Ascending aorta (tissue), 2 donors: ENCODE data around the gene RNASEH1. TPM values are rescaled to one million over a fixed set of nuclear protein-coding genes. Genes with fewer than 3 reads are reported as not detected.
A peak's percentile ranks its signal among the peaks of the same experiment; 100 is the strongest.

ENCODE experiments used
- DNase-seq, 2 donors: peaks; one replicate each; pipeline ENCODE4 v3.0.0-alpha.2; 2019; ENCODE audit warnings: low spot score in 2 of 2
- H3K27ac ChIP-seq, 2 donors: fragments of 200-600 bp; sonication (generic); one replicate each; pipeline ENCODE4 v1.5.1; 2016 to 2017; ENCODE audit warnings: mild to moderate bottlenecking in 1 of 2
- H3K27me3 ChIP-seq: fragments of 200-600 bp; sonication (generic); one replicate; pipeline ENCODE4 v1.5.1; 2017
- H3K36me3 ChIP-seq, 2 donors: fragments of 200-600 bp; sonication (generic); one replicate each; pipeline ENCODE4 v1.5.1; 2016
- H3K4me1 ChIP-seq, 2 donors: fragments of 200-600 bp; sonication (generic); one replicate each; pipeline ENCODE4 v1.5.1; 2016 to 2017; ENCODE audit warnings: mild to moderate bottlenecking in 1 of 2
- H3K4me3 ChIP-seq, 2 donors: fragments of 200-600 bp; sonication (generic); one replicate each; pipeline ENCODE4 v1.5.1; 2016 to 2017; ENCODE audit warnings: mild to moderate bottlenecking in 1 of 2
- H3K9me3 ChIP-seq, 2 donors: fragments of 200-600 bp; sonication (generic); one replicate each; pipeline ENCODE4 v1.5.1; 2016
- intact Hi-C: fragments of 100-400 bp; cut with DNase I; formaldehyde crosslinking; loops from one replicate; pipeline ENCODE4 v1.15.1; 2023
- total RNA-seq: library from RNA; depleted of rRNA; stranded (reverse); fragments of >200 nt; gene quantifications from one replicate; pipeline ENCODE4 v1.1.0, GENCODE V29; 2016
- TF ChIP-seq, protein P1 (sequence below), 3 experiments: fragments of 200-600 bp in 2 of 3; fragments of 450-650 bp in 1 of 3; sonication (generic) in 2 of 3; IDR thresholded peaks; one replicate each; pipeline ENCODE4 v1.5.1; 2016 to 2019; ENCODE audit warnings: antibody characterized with exemption in 3 of 3, mild to moderate bottlenecking in 1 of 3, moderate library complexity in 1 of 3

RNASEH1 gene
- total RNA-seq, 1 donor from 2014 or later: 9.3 TPM

DNA sequence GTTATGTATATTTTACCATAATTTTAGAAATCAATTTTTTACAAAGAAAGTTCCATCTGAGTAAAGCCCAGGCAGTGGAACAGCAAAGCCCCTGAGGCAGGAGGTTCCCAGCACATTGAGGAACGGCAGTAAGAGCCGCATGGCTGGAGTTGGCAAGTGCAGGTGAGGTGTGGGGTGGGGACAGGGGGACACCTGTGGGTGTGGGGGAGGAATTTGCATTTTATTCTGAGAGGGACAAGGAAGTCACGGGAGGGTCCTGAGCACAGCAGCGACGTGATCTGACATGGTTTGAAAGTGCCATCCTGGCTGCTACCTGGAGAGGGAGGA is 22.7 kb downstream of the RNASEH1 start:
- intact Hi-C loops: no loop called here
- peak overlapping the region; percentile 46 to 61 for H3K4me3 ChIP-seq
- H3K9me3 ChIP-seq: no peaks in the 10 kb centered on the region
- peaks cover 5 to 10% of the 10 kb centered on the region in 2 donors for H3K36me3 ChIP-seq
- no peaks in the 10 kb centered on the region for H3K27me3 ChIP-seq
- TF ChIP-seq, protein P1, sequence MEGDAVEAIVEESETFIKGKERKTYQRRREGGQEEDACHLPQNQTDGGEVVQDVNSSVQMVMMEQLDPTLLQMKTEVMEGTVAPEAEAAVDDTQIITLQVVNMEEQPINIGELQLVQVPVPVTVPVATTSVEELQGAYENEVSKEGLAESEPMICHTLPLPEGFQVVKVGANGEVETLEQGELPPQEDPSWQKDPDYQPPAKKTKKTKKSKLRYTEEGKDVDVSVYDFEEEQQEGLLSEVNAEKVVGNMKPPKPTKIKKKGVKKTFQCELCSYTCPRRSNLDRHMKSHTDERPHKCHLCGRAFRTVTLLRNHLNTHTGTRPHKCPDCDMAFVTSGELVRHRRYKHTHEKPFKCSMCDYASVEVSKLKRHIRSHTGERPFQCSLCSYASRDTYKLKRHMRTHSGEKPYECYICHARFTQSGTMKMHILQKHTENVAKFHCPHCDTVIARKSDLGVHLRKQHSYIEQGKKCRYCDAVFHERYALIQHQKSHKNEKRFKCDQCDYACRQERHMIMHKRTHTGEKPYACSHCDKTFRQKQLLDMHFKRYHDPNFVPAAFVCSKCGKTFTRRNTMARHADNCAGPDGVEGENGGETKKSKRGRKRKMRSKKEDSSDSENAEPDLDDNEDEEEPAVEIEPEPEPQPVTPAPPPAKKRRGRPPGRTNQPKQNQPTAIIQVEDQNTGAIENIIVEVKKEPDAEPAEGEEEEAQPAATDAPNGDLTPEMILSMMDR (IDR thresholded peaks at IDR 0.05): no peak
- DNase-seq: no peak
- peak overlapping the region; percentile 95 to 96 for H3K27ac ChIP-seq
- H3K4me1 ChIP-seq: peaks cover 3 to 18% of the 10 kb centered on the region in 2 donors

DNA sequence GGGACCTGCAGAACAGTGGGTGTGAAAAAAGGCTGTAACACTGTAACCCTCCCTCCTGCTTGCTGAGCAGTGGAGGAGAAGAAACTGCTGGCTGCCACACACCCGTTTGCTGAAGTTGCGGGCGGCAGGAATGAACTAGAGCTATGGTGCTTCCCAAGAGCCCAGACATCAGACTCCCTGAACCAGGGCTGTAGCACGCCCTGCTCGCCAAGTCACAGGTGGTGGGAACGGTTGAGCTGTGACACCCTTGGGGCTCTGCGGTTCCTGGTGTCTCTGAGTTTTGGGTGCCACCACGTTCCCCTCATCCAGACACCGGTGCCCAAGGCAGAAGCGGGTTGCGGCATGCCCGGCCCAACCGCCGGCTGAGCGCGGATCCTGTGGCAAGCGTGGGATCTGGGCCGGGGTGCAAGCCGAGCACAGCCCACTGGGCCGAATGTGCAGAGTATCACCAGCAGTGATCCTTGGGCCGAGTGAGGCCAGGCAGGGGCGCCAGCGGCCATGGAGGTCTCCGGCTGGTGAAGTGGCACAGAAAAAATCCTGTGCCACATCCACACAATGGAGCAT is 23.8 kb downstream of the RNASEH1 start:
- Histone ChIP-seq H3K4me1 (peaks cover 3 to 18% of the 10 kb centered on the region in 2 donors), H3K4me3 (no peak overlapping the region), H3K27me3 (no peaks in the 10 kb centered on the region), H3K9me3 (no peaks in the 10 kb centered on the region), H3K27ac (peak overlapping the region in 1 of 2 donors; percentile 96), H3K36me3 (peaks cover under 1 to 7% of the 10 kb centered on the region in 2 donors)
- TF ChIP-seq, protein P1 (IDR thresholded peaks at IDR 0.05): no peak
- DNase-seq: no peak
- intact Hi-C loops: no loop called here

DNA sequence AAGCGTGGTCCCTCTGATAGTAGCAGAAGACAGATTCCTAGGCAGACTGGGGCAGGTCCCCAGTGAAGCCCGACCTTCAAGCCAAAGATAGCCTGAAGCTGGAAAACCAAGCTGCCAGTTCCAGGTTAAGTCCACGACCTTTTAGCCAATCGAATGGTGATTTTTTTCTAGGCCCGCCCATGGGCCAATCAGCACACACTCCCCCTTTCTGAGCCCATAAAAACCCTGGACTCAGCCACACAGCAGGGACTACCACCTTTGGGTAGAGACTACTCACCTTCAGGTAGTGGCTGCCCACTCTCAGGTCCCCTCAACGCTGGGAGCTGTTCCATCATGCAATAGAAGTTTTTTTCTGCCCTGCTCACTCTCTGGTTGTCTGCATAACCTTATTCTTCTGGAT is 24.3 kb downstream of the RNASEH1 start:
- Histone ChIP-seq H3K27ac (no peak overlapping the region), H3K4me3 (no peak overlapping the region), H3K4me1 (peaks cover 3 to 18% of the 10 kb centered on the region in 2 donors), H3K27me3 (no peaks in the 10 kb centered on the region), H3K9me3 (no peaks in the 10 kb centered on the region), H3K36me3 (peaks cover 0 to 7% of the 10 kb centered on the region in 2 donors)
- TF ChIP-seq, protein P1 (IDR thresholded peaks at IDR 0.05): no peak
- intact Hi-C loops: no loop called here
- DNase-seq: no peak

DNA sequence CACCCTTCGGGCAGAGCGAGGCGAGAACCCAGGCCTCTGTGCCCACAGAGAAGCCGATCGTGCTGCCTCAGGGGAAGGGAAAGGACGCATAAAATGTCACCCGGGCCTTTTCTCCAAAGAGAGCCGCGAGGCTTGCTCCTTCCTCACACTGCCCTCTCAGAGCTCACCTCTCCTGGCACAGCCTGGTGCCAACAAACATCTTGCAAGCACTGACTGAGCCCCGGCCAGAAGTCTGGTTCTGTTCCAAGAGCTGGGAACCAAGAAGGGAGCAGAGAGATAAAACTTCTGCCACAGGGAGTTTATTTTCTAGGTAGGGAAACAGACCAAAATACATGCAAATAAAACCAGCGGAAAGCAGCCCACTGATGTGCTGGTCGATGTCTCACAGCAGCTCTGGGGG is 25.2 kb downstream of the RNASEH1 start:
- TF ChIP-seq, protein P1 (IDR thresholded peaks at IDR 0.05): no peak
- intact Hi-C loops: no loop called here

DNA sequence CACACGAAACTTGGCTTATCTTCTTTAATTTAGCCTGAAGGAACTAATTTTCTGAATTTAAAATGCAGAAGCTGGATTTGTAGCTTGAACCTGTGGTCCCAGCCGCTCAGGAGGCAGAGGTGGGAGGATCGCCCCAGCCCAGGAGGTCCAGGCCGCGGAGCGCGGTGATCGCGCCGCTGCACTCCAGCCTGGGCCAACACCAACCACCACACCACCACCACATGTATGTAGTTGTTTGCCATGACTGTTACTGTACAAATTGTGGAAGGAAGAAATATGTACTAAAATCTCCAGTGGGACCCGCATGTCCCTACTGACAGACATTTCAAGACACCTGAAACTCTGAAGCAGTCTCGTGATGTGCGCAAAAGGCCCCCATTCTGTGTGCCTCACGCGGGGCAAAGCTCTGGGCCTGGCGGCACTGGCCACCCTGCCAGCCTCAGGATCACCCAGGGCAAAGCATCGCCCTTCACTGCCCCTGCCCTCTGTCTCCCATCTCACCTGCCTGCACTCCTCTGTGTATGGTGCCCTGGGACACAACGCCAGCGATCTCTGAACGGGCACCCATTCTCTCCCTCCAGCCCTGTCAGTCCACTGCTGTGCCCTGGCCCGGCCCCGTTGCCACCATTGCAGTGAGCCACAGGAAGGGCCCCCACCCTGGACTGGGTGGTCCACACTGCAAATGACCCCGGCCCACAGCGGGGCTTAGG is 28.7 kb downstream of the RNASEH1 start:
- Histone ChIP-seq H3K9me3 (no peaks in the 10 kb centered on the region), H3K27ac (no peak overlapping the region), H3K36me3 (peaks cover 0 to 7% of the 10 kb centered on the region in 2 donors), H3K4me3 (no peak overlapping the region), H3K4me1 (peaks cover under 1 to 9% of the 10 kb centered on the region in 2 donors), H3K27me3 (no peaks in the 10 kb centered on the region)
- TF ChIP-seq, protein P1 (IDR thresholded peaks at IDR 0.05): no peak
- no peak for DNase-seq
- intact Hi-C loops: no loop called here

More for the DNA sequence above, 25.2 kb downstream of the RNASEH1 start:
- Histone ChIP-seq H3K9me3 (no peaks in the 10 kb centered on the region), H3K27me3 (no peaks in the 10 kb centered on the region), H3K4me3 (no peak overlapping the region), H3K36me3 (peaks cover 0 to 7% of the 10 kb centered on the region in 2 donors), H3K4me1 (peaks cover 3 to 18% of the 10 kb centered on the region in 2 donors), H3K27ac (no peak overlapping the region)
- DNase-seq: no peak
